ENCODE results near the gene BNIPL. TPM values are rescaled to one million over a fixed set of nuclear protein-coding genes. Genes with fewer than 3 reads are reported as not detected.

The BNIPL gene
- total RNA-seq, 1 experiment from 2014 or later = 1.2 TPM

DNA sequence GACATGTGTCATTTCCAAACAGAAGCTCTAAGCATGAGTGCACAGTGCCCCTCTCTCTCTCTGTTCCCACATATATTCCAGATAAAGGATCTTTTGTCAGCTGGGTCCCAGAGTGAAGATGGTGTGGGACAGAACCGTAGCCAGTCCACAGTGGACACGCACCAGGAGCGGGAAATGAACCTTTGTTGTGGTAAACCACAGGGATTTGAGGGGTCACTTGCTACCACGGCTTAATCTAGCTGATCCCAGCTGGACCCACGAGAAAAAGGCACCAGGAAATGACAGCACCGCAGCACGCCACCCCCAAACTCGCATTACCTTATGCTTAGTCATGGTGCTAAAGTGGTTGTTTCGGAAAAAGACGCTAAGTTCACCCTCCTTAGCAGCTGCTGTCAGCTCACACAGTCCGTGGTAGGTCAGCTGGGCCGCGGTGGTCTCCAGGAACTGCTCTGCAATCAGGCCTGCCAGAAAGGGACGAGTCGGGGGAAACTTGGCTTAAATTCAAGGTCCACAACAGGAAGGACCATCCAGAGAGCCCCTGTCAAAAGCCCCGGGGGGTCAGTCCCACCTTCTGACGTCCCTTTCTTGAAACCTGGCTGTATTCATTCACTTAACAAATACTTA is 37.2 kb upstream of the BNIPL start:
- H3K4ac ChIP-seq (ENCODE audit: low read depth, low read length) = no peak overlapping the region
- no peaks in the 10 kb centered on the region for H3K79me1 ChIP-seq (ENCODE audit: insufficient read depth, low read depth, low read length, poor library complexity, severe bottlenecking)
- H3K27ac ChIP-seq (ENCODE audit: insufficient read length, low read depth, low read length) = no peak overlapping the region
- H2BK5ac ChIP-seq (ENCODE audit: insufficient read length, low read length) = no peak overlapping the region
- no peaks in the 10 kb centered on the region for H3K27me3 ChIP-seq (ENCODE audit: insufficient read depth, low read length)
- H3K36me3 Mint-ChIP-seq (ENCODE audit: insufficient read depth in 1 of 3, low read depth in 3 of 3) = peaks cover 0 to 10% (median 5%) of the 10 kb centered on the region in 3 experiments; a peak in 3 of 7 replicates
- no peaks in the 10 kb centered on the region for H3K9me3 ChIP-seq (ENCODE audit: control insufficient read depth, low read depth, low read length)
- H3T11ph ChIP-seq (ENCODE audit: low read length) = no peak overlapping the region
- H2BK20ac ChIP-seq (ENCODE audit: low read depth, low read length, poor library complexity, severe bottlenecking) = no peak overlapping the region
- no peak overlapping the region for H2BK120ac ChIP-seq (ENCODE audit: low read depth, low read length, poor library complexity, severe bottlenecking)
- H4K20me1 ChIP-seq (ENCODE audit: control insufficient read depth, insufficient read depth, insufficient read length) = no peaks in the 10 kb centered on the region
- H3K4me1 ChIP-seq (ENCODE audit: insufficient read depth, low read length) = peaks cover 3% of the 10 kb centered on the region; the same call in 1 of the 2 replicates
- no peak overlapping the region for H3K4me2 ChIP-seq (ENCODE audit: insufficient read depth, insufficient read length, low read length)
- H2AK5ac ChIP-seq (ENCODE audit: insufficient read length, low read length) = no peak overlapping the region
- H3K18ac ChIP-seq (ENCODE audit: insufficient read length, low read depth, low read length) = no peak overlapping the region
- no peak for DNase-seq
- no peak overlapping the region for H2BK15ac ChIP-seq (ENCODE audit: low read depth, low read length)
- no peak overlapping the region for H4K5ac ChIP-seq (ENCODE audit: insufficient read length, low read depth, low read length)
- no peak overlapping the region for H2BK12ac ChIP-seq (ENCODE audit: insufficient read length, low read depth, low read length)
- WGBS (ENCODE audit: extremely low coverage, insufficient read length, low lambda C conversion rate) = no CpG with 5 or more reads among the region's 17 CpGs
- H3K4me3 Mint-ChIP-seq = no peak overlapping the region
- no peak overlapping the region for H3K9ac ChIP-seq (ENCODE audit: extremely low read depth, insufficient read length, low read length)
- H3K9me3 Mint-ChIP-seq = no peaks in the 10 kb centered on the region
- no peak overlapping the region for H4K91ac ChIP-seq (ENCODE audit: insufficient read length, low read depth, low read length)
- peak overlapping the region in 2 of 3 experiments; percentile 23 to 52; a peak in 2 of 7 replicates for H3K27ac Mint-ChIP-seq
- H3K23me2 ChIP-seq (ENCODE audit: insufficient read length, low read depth, low read length, poor library complexity, severe bottlenecking) = no peaks in the 10 kb centered on the region
- H3K23ac ChIP-seq (ENCODE audit: insufficient read length, low read depth, low read length) = no peak overlapping the region
- H3K79me2 ChIP-seq (ENCODE audit: insufficient read depth, low read length) = no peaks in the 10 kb centered on the region
- no peak overlapping the region for H3K14ac ChIP-seq (ENCODE audit: insufficient read depth, low read length)
- H3K4me1 Mint-ChIP-seq = peaks cover 5 to 8% of the 10 kb centered on the region in 2 experiments
- H2AFZ ChIP-seq (ENCODE audit: low read length) = no peak overlapping the region
- TF ChIP-seq, protein P1, sequence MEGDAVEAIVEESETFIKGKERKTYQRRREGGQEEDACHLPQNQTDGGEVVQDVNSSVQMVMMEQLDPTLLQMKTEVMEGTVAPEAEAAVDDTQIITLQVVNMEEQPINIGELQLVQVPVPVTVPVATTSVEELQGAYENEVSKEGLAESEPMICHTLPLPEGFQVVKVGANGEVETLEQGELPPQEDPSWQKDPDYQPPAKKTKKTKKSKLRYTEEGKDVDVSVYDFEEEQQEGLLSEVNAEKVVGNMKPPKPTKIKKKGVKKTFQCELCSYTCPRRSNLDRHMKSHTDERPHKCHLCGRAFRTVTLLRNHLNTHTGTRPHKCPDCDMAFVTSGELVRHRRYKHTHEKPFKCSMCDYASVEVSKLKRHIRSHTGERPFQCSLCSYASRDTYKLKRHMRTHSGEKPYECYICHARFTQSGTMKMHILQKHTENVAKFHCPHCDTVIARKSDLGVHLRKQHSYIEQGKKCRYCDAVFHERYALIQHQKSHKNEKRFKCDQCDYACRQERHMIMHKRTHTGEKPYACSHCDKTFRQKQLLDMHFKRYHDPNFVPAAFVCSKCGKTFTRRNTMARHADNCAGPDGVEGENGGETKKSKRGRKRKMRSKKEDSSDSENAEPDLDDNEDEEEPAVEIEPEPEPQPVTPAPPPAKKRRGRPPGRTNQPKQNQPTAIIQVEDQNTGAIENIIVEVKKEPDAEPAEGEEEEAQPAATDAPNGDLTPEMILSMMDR (conservative IDR thresholded peaks at IDR 0.05) = no peak
- no peak overlapping the region for H3K56ac ChIP-seq (ENCODE audit: insufficient read length, low read depth, low read length)
- no peak overlapping the region for H4K8ac ChIP-seq (replicated peaks; ENCODE audit: insufficient read length, low read depth, low read length)
- H3K27me3 Mint-ChIP-seq (ENCODE audit: low read depth) = no peaks in the 10 kb centered on the region

Data from H9 (cell line).